ENCODE measurements around the gene ARFRP1. TPM values are rescaled to one million over a fixed set of nuclear protein-coding genes. Genes with fewer than 3 reads are reported as not detected.

The ARFRP1 gene
- total and polyA plus RNA-seq, 2 donors (not counting 1 experiment from before 2014, with no cell fraction given) = 41.0 to 75.5 TPM

- WGBS (ENCODE audit: insufficient coverage) = 96% methylated on average over 24 of the region's 31 CpGs
- H3K27me3 ChIP-seq (replicated peaks in 1 of 4; ENCODE audit: control extremely low read depth in 1 of 4, control insufficient read depth in 3 of 4, insufficient read depth in 4 of 4, low read length in 3 of 4) = no peaks in the 10 kb centered on the region
- H3K27ac ChIP-seq (ENCODE audit: low read length in 2 of 2) = no peak overlapping the region
- H3K9ac ChIP-seq (ENCODE audit: low read length) = no peak overlapping the region
- H3K36me3 ChIP-seq (replicated peaks in 1 of 2; ENCODE audit: control extremely low read depth in 1 of 2, control insufficient read depth in 1 of 2, extremely low read depth in 1 of 2, insufficient read depth in 2 of 2, low read length in 1 of 2) = peaks cover 0 to 4% of the 10 kb centered on the region in 2 experiments
- no peak overlapping the region for H2AFZ ChIP-seq (ENCODE audit: insufficient read depth, low read depth, low read length, poor library complexity, severe bottlenecking)
- no peaks in the 10 kb centered on the region for H3K9me3 ChIP-seq (ENCODE audit: control extremely low read depth in 1 of 3, control insufficient read depth in 2 of 3, insufficient read depth in 1 of 3, low read length in 2 of 3)
- no peak overlapping the region for H3K4me3 ChIP-seq (ENCODE audit: control extremely low read depth in 1 of 5, extremely low read depth in 1 of 5, insufficient read depth in 1 of 5, low read depth in 2 of 5, low read length in 4 of 5)
- peaks cover 5% of the 10 kb centered on the region for H4K20me1 ChIP-seq (ENCODE audit: control insufficient read depth, insufficient read depth, low read length, poor library complexity, severe bottlenecking)
- no peak for DNase-seq
- H3K4me3 Mint-ChIP-seq = no peak overlapping the region
- no peaks in the 10 kb centered on the region for H3K27me3 Mint-ChIP-seq
- H3K27ac Mint-ChIP-seq = no peak overlapping the region
- TF ChIP-seq EZH2 (IDR thresholded peaks at IDR 0.05; ENCODE audit: borderline replicate concordance, insufficient read depth, low read depth, low read length, poor library complexity, severe bottlenecking) (no peak), CTCF (IDR thresholded peaks at IDR 0.05) (no peak)
- intact Hi-C loops (cut with micrococcal nuclease) = no loop called here
- CTCF ChIA-PET = interaction anchor here (0.7 kb wide), 1 partner anchor 331 kb away, joined by 3 read pairs; no protein-coding TSS in a partner anchor
- peaks cover 14 to 20% of the 10 kb centered on the region in 2 donors for H3K4me1 ChIP-seq (ENCODE audit: control insufficient read depth in 2 of 2, insufficient read depth in 2 of 2, low read length in 2 of 2)
- H3K9me3 Mint-ChIP-seq (ENCODE audit: insufficient read depth) = no peaks in the 10 kb centered on the region
- ATAC-seq (ENCODE audit: low read depth) = no peak
- no peaks in the 10 kb centered on the region for H3K4me1 Mint-ChIP-seq
- no peaks in the 10 kb centered on the region for H3K79me2 ChIP-seq (ENCODE audit: control insufficient read depth, insufficient read depth, low read length)
- H3K4me2 ChIP-seq (replicated peaks; ENCODE audit: low read depth, low read length, poor library complexity, severe bottlenecking) = no peak overlapping the region
- POLR2A ChIA-PET = no interaction called here
These were observed 35.6 kb upstream of the ARFRP1 start for GRCh38 chr20:63743210-63743970.

GRCh38 chr20:63742381-63743024, 34.7 kb upstream of the ARFRP1 start:
- Histone ChIP-seq H2AFZ (ENCODE audit: insufficient read depth, low read depth, low read length, poor library complexity, severe bottlenecking) (no peak overlapping the region), H3K4me3 (ENCODE audit: control extremely low read depth in 1 of 5, extremely low read depth in 1 of 5, insufficient read depth in 1 of 5, low read depth in 2 of 5, low read length in 4 of 5) (no peak overlapping the region), H3K9me3 (ENCODE audit: control extremely low read depth in 1 of 3, control insufficient read depth in 2 of 3, insufficient read depth in 1 of 3, low read length in 2 of 3) (no peaks in the 10 kb centered on the region), H3K9ac (ENCODE audit: low read length) (no peak overlapping the region), H3K27ac (ENCODE audit: low read length in 2 of 2) (no peak overlapping the region), H3K4me1 (ENCODE audit: control insufficient read depth in 2 of 2, insufficient read depth in 2 of 2, low read length in 2 of 2) (peaks cover 18 to 24% of the 10 kb centered on the region in 2 donors), H3K79me2 (ENCODE audit: control insufficient read depth, insufficient read depth, low read length) (no peaks in the 10 kb centered on the region), H3K36me3 (replicated peaks in 1 of 2; ENCODE audit: control extremely low read depth in 1 of 2, control insufficient read depth in 1 of 2, extremely low read depth in 1 of 2, insufficient read depth in 2 of 2, low read length in 1 of 2) (peaks cover 0 to 4% of the 10 kb centered on the region in 2 experiments), H3K27me3 (replicated peaks in 1 of 4; ENCODE audit: control extremely low read depth in 1 of 4, control insufficient read depth in 3 of 4, insufficient read depth in 4 of 4, low read length in 3 of 4) (no peaks in the 10 kb centered on the region), H4K20me1 (ENCODE audit: control insufficient read depth, insufficient read depth, low read length, poor library complexity, severe bottlenecking) (peaks cover 10% of the 10 kb centered on the region), H3K4me2 (replicated peaks; ENCODE audit: low read depth, low read length, poor library complexity, severe bottlenecking) (no peak overlapping the region)
- no peak overlapping the region for H3K4me3 Mint-ChIP-seq
- ChIA-PET CTCF (interaction anchor here (0.7 kb wide), 1 partner anchor 332 kb away, joined by 3 read pairs; no protein-coding TSS in a partner anchor), POLR2A (no interaction called here)
- DNase-seq (no peak), ATAC-seq (ENCODE audit: low read depth) (no peak)
- H3K27ac Mint-ChIP-seq = no peak overlapping the region
- no peaks in the 10 kb centered on the region for H3K9me3 Mint-ChIP-seq (ENCODE audit: insufficient read depth)
- H3K4me1 Mint-ChIP-seq = no peaks in the 10 kb centered on the region
- TF ChIP-seq CTCF (IDR thresholded peaks at IDR 0.05) = no peak
- TF ChIP-seq EZH2 (IDR thresholded peaks at IDR 0.05; ENCODE audit: borderline replicate concordance, insufficient read depth, low read depth, low read length, poor library complexity, severe bottlenecking) = no peak
- intact Hi-C loops (cut with micrococcal nuclease) = no loop called here
- H3K27me3 Mint-ChIP-seq = no peaks in the 10 kb centered on the region
- 96% methylated on average over 34 of the region's 37 CpGs for WGBS (ENCODE audit: insufficient coverage)
